Tibial artery (tissue), 4 donors: Measurements from ENCODE around the gene ADARB2.

Source experiments
- DNase-seq, 2 donors: peaks; one replicate each; pipeline ENCODE4 v3.0.0-alpha.2; 2019
- H3K27ac ChIP-seq, 2 donors: fragments of 200-600 bp; sonication (generic) in 1 of 2; 1 replicate in 1 of 2; 2 replicates in 1 of 2; pipeline ENCODE4 v1.5.1; 2018 to 2019; ENCODE audit warnings: mild to moderate bottlenecking in 1 of 2
- H3K27me3 ChIP-seq, 2 donors: fragments of 200-600 bp; sonication (generic) in 1 of 2; one replicate each; pipeline versions ENCODE4 v1.5.1 to v1.6.0; 2016 to 2019
- H3K36me3 ChIP-seq, 3 donors: fragments of 200-600 bp; sonication (generic) in 2 of 3; one replicate each; pipeline ENCODE4 v1.5.1; 2016 to 2019; ENCODE audit warnings: mild to moderate bottlenecking in 2 of 3
- H3K4me1 ChIP-seq, 4 donors: fragments of 200-600 bp; sonication (generic) in 2 of 4; 1 replicate in 3 of 4; 2 replicates in 1 of 4; pipeline ENCODE4 v1.5.1; 2016 to 2019
- H3K4me3 ChIP-seq, 2 donors: fragments of 200-600 bp; sonication (generic) in 1 of 2; 1 replicate in 1 of 2; 2 replicates in 1 of 2; pipeline ENCODE4 v1.5.1; 2018 to 2019; ENCODE audit warnings: mild to moderate bottlenecking in 2 of 2
- H3K9me3 ChIP-seq, 3 donors: fragments of 200-600 bp; sonication (generic) in 1 of 3; one replicate each; pipeline ENCODE4 v1.5.1; 2016 to 2019
- CTCF ChIP-seq, 2 experiments: fragments of 200-600 bp in 1 of 2; fragments of 450-650 bp in 1 of 2; IDR thresholded peaks; one replicate each; pipeline ENCODE4 v1.5.1; 2017 to 2019; ENCODE audit warnings: antibody characterized with exemption in 2 of 2, mild to moderate bottlenecking in 1 of 2, moderate library complexity in 1 of 2
- intact Hi-C: fragments of 100-400 bp; cut with DNase I; formaldehyde crosslinking; loops from one replicate; pipeline ENCODE4 v1.15.0; 2023; ENCODE audit warnings: low total_unique reads

ADARB2 gene

GRCh38 chr10:1151076-1152033, 586.0 kb downstream of the ADARB2 start:
- no peaks in the 10 kb centered on the region for H3K36me3 ChIP-seq
- DNase-seq, result peak in 1 of 2 donors; percentile 32
- H3K4me3 ChIP-seq, result no peak overlapping the region
- no peaks in the 10 kb centered on the region for H3K27me3 ChIP-seq
- H3K27ac ChIP-seq, result no peak overlapping the region
- no peak for TF ChIP-seq CTCF (IDR thresholded peaks at IDR 0.05)
- no peaks in the 10 kb centered on the region for H3K4me1 ChIP-seq
- H3K9me3 ChIP-seq, result peaks cover 0 to 10% (median 4%) of the 10 kb centered on the region in 3 donors
- intact Hi-C loops, result no loop called here

DNA sequence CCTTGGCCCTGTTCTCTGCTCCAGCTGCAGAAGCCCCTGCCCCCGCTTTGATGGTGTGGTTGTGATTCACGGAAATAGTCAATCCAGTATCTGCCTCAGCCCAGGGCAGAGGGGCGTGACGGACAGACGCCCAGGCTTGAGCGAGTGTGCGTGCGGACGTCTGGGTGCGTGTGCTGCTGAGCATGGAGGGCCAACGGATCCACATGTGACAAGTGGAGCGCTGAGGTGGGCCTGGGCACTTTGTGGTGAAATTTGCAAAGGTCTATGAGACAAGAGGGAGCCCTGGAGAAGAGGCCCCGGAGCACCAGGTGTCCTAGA, 586.7 kb downstream of the ADARB2 start:
- H3K27ac ChIP-seq, result no peak overlapping the region
- H3K9me3 ChIP-seq, result peaks cover 0 to 11% (median 10%) of the 10 kb centered on the region in 3 donors
- no peak for TF ChIP-seq CTCF (IDR thresholded peaks at IDR 0.05)
- H3K36me3 ChIP-seq, result no peaks in the 10 kb centered on the region
- H3K4me3 ChIP-seq, result no peak overlapping the region
- no peaks in the 10 kb centered on the region for H3K4me1 ChIP-seq
- no peaks in the 10 kb centered on the region for H3K27me3 ChIP-seq
- intact Hi-C loops, result no loop called here
- peak in 1 of 2 donors; percentile 21 for DNase-seq

DNA sequence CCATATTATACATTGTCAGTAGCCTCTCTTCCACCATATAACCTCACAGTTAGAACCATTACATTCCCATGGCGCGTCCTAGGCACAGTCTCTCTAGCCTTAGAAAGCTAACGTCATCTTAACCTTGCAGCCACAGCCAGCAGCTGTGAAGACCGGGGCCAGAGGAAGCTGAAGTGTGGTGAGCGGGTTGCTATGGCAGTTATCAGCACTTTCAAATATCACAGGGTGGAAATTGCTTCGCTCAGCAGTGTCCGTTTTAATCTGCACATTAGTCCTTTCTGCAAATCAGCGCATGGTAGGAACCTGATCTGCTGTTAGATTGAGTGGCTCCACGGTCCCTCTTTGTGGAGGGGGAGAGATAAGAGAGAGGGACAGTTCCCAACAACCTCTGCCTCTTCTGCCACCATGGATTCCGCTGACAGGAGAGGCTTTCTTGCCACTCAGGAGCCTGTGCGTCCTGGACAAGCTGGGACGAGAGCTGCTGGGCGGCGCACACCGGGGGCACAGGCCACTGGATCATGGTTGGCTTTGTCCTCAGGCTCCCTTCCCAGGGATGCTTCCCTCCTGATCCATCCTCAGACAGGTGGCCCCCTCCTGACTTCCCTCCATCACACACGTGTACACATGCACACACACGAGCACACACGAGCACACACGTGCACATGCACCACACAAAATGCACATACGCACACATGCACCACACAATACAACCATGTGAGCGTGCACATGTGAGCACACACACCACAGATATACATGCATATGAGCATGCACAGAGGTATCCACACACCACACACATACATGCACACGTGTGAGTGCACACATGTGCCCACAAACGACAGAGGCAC, 587.3 kb downstream of the ADARB2 start:
- no peaks in the 10 kb centered on the region for H3K27me3 ChIP-seq
- DNase-seq, result peak in 1 of 2 donors; percentile 35
- intact Hi-C loops, result no loop called here
- no peaks in the 10 kb centered on the region for H3K4me1 ChIP-seq
- H3K9me3 ChIP-seq, result peaks cover 0 to 11% (median 10%) of the 10 kb centered on the region in 3 donors
- no peak overlapping the region for H3K27ac ChIP-seq
- H3K36me3 ChIP-seq, result no peaks in the 10 kb centered on the region
- no peak for TF ChIP-seq CTCF (IDR thresholded peaks at IDR 0.05)
- H3K4me3 ChIP-seq, result no peak overlapping the region

DNA sequence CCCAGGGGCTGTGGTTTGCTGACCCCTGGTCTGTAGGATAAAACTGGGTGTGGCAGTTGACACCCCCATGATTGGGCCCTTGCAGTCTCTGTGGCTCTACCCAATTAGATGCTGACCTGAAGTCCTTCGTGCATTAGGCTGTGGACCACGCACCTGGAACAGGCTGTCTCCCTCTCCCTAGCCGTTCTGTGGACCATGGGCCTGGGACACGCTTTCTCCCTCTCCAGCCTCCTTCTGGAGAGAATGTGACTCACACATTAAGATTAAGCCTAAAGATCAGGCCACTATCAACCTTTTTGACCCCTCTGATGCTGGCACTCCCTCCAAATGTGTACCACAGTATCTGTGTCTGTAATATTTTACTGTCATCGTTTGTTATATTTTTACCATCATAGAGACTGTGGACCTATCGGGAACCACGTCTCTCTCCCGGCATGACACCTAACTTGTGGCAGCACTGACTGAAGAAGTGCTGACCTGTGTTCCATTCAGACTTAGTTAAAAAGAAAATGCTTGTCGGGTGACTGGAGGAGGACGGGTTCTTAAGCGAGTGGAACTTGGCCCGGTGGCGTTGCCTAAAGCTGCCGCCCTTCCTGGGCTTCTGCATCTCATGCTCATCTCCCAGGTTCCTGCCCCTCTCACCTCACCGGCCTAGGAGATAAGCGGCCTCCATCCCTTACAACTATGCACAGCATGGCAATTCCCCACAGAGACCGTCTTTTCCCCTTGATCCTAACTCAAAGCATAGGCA, 588.3 kb downstream of the ADARB2 start:
- peak in 1 of 2 donors; percentile 37 for DNase-seq
- H3K27ac ChIP-seq, result no peak overlapping the region
- peaks cover 0 to 11% (median 10%) of the 10 kb centered on the region in 3 donors for H3K9me3 ChIP-seq

More for the DNA sequence above, 588.3 kb downstream of the ADARB2 start:
- H3K4me3 ChIP-seq, result no peak overlapping the region
- H3K4me1 ChIP-seq, result no peaks in the 10 kb centered on the region
- H3K36me3 ChIP-seq, result no peaks in the 10 kb centered on the region
- no peaks in the 10 kb centered on the region for H3K27me3 ChIP-seq
- intact Hi-C loops, result no loop called here
- no peak for TF ChIP-seq CTCF (IDR thresholded peaks at IDR 0.05)
